Measurements from ENCODE around the gene IGF1.
"Not testable (repeated sequence)": the region's sequence is repeated elsewhere in the genome, so short reads cannot be mapped to it uniquely, and the experiment has no call there.

Gene IGF1

GRCh38 chr12:102461501-102461900 lies 18.9 kb downstream of the IGF1 start:
- no peak for DNase-seq (ENCODE audit: low spot score)

- DNase-seq (ENCODE audit: low spot score), result no peak
These were observed 21.0 kb downstream of the IGF1 start for GRCh38 chr12:102459314-102459713.

- no peak for DNase-seq (ENCODE audit: low spot score)
These were observed 25.3 kb downstream of the IGF1 start for GRCh38 chr12:102454808-102455760.

- DNase-seq (ENCODE audit: low spot score), result no peak
These were observed 26.0 kb downstream of the IGF1 start for GRCh38 chr12:102454330-102454729.

GRCh38 chr12:102452605-102453004 lies 27.8 kb downstream of the IGF1 start:
- no peak for DNase-seq (ENCODE audit: low spot score)

GRCh38 chr12:102449018-102449417 lies 31.3 kb downstream of the IGF1 start:
- not testable (repeated sequence) for DNase-seq (ENCODE audit: low spot score)

GRCh38 chr12:102447426-102447825 lies 32.9 kb downstream of the IGF1 start:
- DNase-seq (ENCODE audit: low spot score), result not testable (repeated sequence)

- no peak for DNase-seq (ENCODE audit: low spot score)
These were observed 35.7 kb downstream of the IGF1 start for GRCh38 chr12:102444707-102445106.

- DNase-seq (ENCODE audit: low spot score), result no peak
These were observed 36.3 kb downstream of the IGF1 start for GRCh38 chr12:102444093-102444492.

- DNase-seq (ENCODE audit: low spot score), result no peak
These were observed 39.2 kb downstream of the IGF1 start for GRCh38 chr12:102441077-102441596.

- no peak for DNase-seq (ENCODE audit: low spot score)
These were observed 40.6 kb downstream of the IGF1 start for GRCh38 chr12:102439426-102440405.

- no peak for DNase-seq (ENCODE audit: low spot score)
These were observed 41.5 kb downstream of the IGF1 start for GRCh38 chr12:102438827-102439210.

- no peak for DNase-seq (ENCODE audit: low spot score)
These were observed 42.1 kb downstream of the IGF1 start for GRCh38 chr12:102438047-102438826.

- no peak for DNase-seq (ENCODE audit: low spot score)
These were observed 42.9 kb downstream of the IGF1 start for GRCh38 chr12:102437511-102437910.

GRCh38 chr12:102436867-102437266 lies 43.5 kb downstream of the IGF1 start:
- DNase-seq (ENCODE audit: low spot score), result no peak

GRCh38 chr12:102435827-102436436 lies 44.4 kb downstream of the IGF1 start:
- no peak for DNase-seq (ENCODE audit: low spot score)

GRCh38 chr12:102433304-102433703 lies 47.1 kb downstream of the IGF1 start:
- no peak for DNase-seq (ENCODE audit: low spot score)

- DNase-seq (ENCODE audit: low spot score), result no peak
These were observed 49.7 kb downstream of the IGF1 start for GRCh38 chr12:102430661-102431060.

- no peak for DNase-seq (ENCODE audit: low spot score)
These were observed 50.9 kb downstream of the IGF1 start for GRCh38 chr12:102429211-102430154.

GRCh38 chr12:102427543-102427941 lies 52.8 kb downstream of the IGF1 start:
- DNase-seq (ENCODE audit: low spot score), result peak; percentile 80

Measured in Ammon's horn (tissue), 1 donor.